NCI-H187 treated with DMSO at 0.1 percent for 48 hours (cell line): Measurements from ENCODE around the gene CUL2.
"Not testable (repeated sequence)": the region's sequence is repeated elsewhere in the genome, so short reads cannot be mapped to it uniquely, and the experiment has no call there.

Experiments used
- DNase-seq: peaks from one replicate; lab custom pipeline; 2025; lab: John Stamatoyannopoulos, UW

Gene CUL2

GRCh38 chr10:35019041-35020024, 70.8 kb downstream of the CUL2 start:
- no peak for DNase-seq

DNA sequence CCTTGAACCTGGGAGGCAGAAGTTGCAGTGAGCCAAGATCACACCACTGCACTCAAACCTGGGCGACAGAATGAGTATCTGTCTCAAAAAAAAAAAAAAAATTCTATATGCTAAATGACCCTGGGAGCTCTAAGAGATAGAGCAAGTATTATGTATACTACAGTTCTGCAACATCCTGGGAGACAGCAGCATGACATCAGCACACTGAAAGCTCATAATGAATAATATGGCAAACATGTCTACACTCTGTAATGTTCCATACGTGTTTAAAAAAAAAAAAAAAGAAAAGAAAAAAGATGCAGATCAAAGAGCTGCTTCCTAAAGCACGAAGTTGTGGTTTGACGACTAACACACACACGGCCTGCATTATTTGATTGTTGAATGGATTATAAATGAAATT, 72.5 kb downstream of the CUL2 start:
- DNase-seq: no peak

DNA sequence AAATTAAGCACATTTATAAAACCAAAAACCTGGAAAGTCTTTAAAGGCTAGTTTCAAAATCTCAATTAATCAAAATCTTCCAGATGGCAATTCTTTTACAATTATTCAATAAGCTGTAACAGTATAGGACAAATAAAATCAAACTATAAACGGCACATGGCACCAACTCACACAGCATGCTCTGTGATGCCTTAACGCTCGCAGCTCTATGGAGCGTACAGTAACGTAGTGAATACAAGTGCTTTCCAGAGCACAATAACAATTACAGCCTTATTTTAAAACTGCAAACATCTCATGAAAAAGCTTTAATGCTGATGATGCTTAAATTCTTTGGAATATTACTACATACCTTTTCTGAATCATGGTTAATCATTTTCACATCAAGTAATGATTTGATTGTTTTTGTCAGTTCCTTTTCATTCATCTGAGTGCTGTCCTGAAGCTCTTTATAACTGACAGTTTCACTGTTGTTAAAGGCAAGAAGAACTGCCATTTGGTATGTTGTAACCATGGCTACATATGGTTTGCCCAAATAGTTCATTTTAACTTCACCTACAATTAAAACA, 74.2 kb downstream of the CUL2 start:
- DNase-seq: no peak

DNA sequence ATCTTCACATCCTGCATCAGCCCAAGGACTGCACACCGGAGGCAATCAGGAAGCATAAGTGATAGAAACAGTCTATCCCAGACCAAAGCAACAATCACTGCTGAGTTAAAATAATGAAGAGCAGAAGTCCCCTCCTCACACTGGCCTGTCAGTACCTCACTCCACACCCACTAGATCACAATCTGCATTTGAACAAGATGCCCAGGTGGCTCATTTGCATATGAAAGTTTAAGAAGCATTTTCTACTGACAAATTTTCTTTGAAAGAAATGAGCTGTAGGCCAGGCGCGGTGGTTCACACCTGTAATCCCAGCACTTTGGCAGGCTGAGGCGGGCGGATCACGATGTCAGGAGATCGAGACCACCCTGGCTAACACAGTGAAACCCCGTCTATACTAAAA, 77.4 kb downstream of the CUL2 start:
- no peak for DNase-seq

DNA sequence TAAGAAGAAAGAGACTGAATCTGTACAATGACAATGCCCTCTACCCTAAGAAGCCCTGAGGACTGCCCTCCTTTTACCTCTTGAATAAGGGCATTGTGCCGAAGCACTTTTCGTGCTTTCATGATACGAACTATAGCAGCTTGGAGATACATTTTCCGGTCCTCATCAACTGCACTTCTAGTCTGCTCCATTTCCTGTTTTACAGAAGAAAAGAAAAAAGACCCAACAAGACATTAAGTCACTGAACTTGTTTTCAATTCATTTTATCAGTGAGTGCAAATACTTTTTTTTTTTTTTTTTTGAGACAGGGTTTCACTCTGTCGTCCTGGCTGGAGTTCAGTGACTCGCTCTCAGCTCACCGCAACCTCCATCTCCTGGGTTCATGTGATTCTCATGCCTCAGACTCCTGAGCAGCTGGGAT, 78.4 kb downstream of the CUL2 start:
- DNase-seq: no peak

DNA sequence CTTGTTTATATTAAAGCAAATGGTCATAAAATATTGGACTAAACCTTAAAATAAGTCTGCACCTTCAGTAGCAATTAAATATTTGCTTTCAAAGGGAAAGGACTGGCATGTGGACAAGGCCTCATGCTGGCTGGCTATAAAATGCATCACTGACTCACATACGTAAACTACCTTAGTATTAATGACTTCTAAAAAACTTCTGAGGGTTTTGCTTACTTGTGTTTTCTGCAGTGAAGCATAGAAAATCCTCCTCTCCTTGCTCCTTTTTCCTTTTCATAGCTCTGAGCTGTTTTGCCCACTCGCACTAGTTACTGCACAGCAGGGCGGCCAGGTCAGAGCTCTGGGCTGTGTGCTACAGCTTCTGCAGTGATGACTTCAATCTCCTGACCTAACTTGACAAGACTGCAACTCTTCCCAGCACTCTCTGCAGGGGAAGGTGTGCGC, 82.3 kb downstream of the CUL2 start:
- no peak for DNase-seq

DNA sequence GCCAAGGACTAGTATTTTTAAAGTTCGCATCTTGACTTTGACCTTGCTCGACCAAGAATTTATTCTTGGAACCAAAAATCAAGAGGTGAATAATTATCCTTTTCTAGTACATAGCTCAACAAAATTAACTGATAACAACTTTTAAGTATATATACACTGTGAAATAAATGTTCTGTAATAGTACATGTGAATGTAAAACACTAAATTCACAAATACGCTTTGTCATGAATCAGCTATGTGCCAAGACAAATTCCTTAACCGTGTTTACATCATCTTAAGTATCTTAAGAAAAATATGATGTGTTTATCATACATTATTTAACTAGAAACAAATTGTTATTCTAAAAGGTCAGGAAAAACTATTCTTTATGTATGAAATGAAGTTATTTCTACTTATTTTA, 83.3 kb downstream of the CUL2 start:
- DNase-seq: no peak

GRCh38 chr10:35005868-35006267, 84.3 kb downstream of the CUL2 start:
- DNase-seq: no peak

DNA sequence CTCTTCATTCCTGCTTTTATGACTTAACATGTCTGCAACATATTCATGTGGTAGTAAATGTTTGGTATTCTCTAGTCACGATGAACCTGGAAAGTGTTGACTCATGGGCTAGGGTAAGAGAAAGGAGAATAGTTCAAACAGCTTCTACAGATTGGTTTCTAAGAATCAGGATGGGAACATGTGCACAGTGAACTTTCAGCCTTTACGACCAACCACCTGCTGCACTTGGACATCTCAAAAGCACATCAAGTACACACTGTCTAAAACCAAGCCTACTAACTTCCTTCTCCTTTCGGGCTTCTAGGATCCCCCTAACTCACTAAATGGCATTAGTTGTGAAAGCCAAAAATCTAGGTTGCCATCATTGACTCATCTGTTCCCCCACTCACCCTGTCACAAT, 85.5 kb downstream of the CUL2 start:
- no peak for DNase-seq

DNA sequence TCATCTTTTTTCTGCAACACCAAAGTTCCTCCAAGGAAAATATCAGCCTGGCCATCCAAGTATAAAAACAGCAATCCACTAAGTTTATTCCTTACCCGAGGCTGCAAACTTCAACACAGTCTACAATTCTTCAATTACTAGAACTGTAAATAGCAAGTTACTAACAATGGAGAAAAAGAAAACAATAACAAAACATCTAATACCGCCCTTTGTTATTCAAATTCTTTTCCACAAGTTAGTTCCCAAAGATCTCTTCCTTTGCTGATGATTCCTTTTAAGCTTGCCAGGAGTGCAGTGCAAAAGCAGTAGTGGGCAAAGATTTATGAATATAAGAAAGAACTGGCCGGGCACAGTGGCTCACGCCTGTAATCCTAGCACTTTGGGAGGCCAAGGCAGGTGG, 86.2 kb downstream of the CUL2 start:
- DNase-seq: no peak

- DNase-seq: no peak
Measured at GRCh38 chr10:35000936-35001335, 89.2 kb downstream of the CUL2 start.

GRCh38 chr10:34999532-34999931, 90.6 kb downstream of the CUL2 start:
- DNase-seq: no peak

DNA sequence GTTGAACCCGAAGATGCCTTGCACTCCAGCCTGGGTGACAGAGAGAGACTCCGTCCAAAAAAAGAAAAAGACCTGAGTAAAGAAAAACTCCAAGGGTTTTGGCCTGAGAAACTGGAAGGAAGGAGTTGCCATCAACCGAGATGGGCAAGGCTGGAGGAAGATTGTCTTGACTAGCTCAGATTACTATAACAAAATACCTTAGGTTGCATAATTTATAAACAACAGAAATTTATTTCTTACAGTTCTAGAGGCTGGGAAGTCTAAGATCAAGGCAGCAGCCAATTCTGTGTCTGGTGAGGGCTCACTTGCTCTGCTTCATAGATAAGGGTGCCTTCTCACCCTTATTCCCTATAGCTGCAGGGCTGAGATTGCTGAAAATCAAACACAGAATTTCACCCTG, 91.2 kb downstream of the CUL2 start:
- no peak for DNase-seq

DNA sequence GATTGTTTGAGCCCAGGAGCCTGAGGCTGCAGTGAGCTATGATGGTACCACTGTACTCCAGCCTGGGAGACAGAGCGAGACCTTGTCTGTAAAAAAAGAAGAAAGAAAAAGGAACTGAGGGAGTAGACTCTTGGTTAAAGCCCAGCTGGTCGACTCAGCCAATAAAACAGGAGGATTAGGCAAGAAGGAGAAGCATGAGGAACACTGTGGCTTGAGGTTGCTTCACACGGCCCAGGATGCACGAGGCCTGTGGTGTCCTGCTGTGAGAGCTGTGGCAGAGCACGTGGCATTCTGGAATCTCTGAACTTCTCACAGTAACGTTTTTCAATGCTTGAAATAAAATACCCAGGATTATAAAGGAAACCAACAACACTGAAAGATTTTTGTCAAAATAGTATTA, 93.3 kb downstream of the CUL2 start:
- no peak for DNase-seq

GRCh38 chr10:34995925-34996324, 94.2 kb downstream of the CUL2 start:
- no peak for DNase-seq

DNA sequence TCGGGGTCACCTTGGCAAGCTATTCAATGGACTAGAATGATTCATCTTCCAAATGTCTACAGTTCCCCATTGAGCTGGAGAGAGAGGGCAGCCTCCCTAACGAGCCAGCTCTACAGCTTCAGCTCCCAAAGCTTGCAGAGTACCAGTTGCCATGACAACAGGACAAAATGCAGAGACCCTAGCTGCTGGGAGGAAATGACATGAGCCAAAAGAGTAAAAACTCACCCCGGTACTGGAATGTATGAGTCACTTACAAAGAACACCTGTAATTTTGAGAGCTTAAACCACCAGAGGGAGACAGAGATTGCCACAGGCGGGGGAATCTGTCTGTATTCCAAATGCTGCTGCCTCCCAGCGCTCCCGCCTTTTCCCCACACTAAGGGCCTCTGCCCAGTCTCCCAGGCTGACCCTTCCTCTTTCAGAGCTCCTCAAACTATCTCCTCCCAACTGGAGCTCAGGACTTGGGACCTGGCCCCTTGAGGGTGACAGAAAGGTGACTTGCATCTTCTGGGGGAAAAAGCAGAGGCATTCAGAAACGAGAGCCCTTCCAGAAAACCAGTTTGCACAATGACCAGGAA, 95.5 kb downstream of the CUL2 start:
- no peak for DNase-seq

DNA sequence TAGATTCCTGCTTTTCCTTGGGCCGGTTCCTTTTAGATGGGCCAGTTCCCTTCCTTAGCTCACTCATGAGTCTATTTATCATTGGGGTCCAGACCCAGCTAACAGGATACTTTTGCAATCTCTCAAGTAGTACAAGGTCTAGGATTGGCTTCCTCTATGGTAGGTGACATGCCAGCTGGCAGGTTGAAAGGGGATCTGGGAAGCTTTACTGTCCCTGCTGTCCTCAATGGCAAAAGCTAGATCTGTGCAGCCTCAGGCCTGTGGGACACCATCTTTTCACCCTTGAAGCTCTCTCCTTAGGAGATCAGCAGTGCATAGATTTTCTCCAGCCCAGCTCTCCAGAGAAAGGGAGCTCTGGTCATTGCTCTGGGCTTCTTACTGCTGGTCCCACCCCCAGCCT, 96.4 kb downstream of the CUL2 start:
- DNase-seq: no peak

GRCh38 chr10:34991117-34991516, 99.0 kb downstream of the CUL2 start:
- not testable (repeated sequence) for DNase-seq

- DNase-seq: no peak
Measured at GRCh38 chr10:34988397-34989067, 101.6 kb downstream of the CUL2 start.

DNA sequence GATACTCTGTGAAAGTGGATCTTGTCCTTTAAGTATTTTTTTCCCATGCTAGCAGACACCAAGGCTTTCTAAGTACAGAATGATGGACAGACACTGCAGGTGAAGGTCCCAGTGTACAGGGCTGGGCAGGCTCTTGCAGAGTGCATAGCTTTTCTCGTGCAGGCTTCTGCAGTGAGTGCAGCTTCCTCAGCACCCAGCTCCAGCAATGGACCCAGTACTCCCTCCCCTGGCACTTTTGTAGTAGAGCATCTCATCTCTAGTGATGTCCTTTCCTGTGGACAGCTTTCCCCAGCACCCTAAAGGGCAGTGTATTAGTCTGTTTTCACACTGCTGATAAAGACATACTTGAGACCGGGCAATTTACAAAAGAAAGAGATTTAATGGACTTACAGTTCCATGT, 104.3 kb downstream of the CUL2 start:
- no peak for DNase-seq

- DNase-seq: no peak
Measured at GRCh38 chr10:34985146-34985545, 105.0 kb downstream of the CUL2 start.

- DNase-seq: no peak
Measured at GRCh38 chr10:34981844-34982243, 108.3 kb downstream of the CUL2 start.

DNA sequence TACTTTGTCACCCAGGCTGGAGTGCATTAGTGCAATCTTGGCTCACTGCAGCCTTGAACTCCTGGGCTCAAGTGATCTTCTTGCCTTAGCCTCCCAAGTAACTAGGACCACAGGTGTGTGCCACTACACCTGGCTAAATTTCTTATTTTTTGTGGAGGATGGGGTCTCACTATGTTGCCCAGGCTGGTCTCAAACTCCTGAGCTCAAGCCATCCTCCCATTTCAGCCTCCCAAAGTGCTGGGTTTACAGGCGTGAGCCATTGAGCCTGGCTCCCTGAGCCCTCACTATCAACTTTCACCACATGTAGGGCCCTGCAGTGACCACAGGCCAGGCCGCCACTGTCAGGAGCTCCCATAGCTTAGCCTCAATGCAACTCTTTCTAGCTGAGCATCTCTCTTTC, 110.2 kb downstream of the CUL2 start:
- DNase-seq: no peak
